Endodermal cell (in vitro differentiated cells): ENCODE measurements around the gene AQP1. TPM values are rescaled to one million over a fixed set of nuclear protein-coding genes. Genes with fewer than 3 reads are reported as not detected.
A peak's percentile ranks its signal among the peaks of the same experiment; 100 is the strongest.

Experiments
- DNase-seq: peaks from one replicate; pipeline ENCODE4 v3.0.0-alpha.2; 2017
- H3K27ac ChIP-seq: 2 replicates; pipeline ENCODE4 v1.5.1; 2013; ENCODE audit warnings: mild to moderate bottlenecking, low read depth, low read length, moderate library complexity
- H3K27me3 ChIP-seq: 2 replicates; pipeline ENCODE4 v1.6.1; 2013; ENCODE audit warnings: mild to moderate bottlenecking, low read length, moderate library complexity; ENCODE audit not compliant: insufficient read depth, control insufficient read depth, poor library complexity, severe bottlenecking
- H3K36me3 ChIP-seq: 2 replicates; pipeline ENCODE4 v1.7.0; 2013; ENCODE audit warnings: mild to moderate bottlenecking, low read length, moderate library complexity; ENCODE audit not compliant: control insufficient read depth, insufficient read depth
- H3K4me1 ChIP-seq: one replicate; pipeline ENCODE4 v1.7.0; 2013; ENCODE audit warnings: low read length; ENCODE audit not compliant: control insufficient read depth, insufficient read depth
- H3K4me3 ChIP-seq: 2 replicates; pipeline ENCODE4 v1.5.1; 2013; ENCODE audit warnings: mild to moderate bottlenecking, low read length, moderate library complexity
- H3K9ac ChIP-seq: 2 replicates; pipeline ENCODE4 v1.6.1; 2013; ENCODE audit warnings: mild to moderate bottlenecking, low read length, moderate library complexity; ENCODE audit not compliant: poor library complexity, severe bottlenecking; ENCODE audit errors: extremely low read depth
- H3K9me3 ChIP-seq: 2 replicates; pipeline ENCODE4 v1.6.1; 2013; ENCODE audit warnings: mild to moderate bottlenecking, low read length, moderate library complexity; ENCODE audit not compliant: control insufficient read depth
- H3K27ac Mint-ChIP-seq: 2 replicates; pipeline ENCODE4 v1.8.0; 2020; ENCODE audit warnings: mixed read lengths
- H3K27me3 Mint-ChIP-seq: 2 replicates; pipeline ENCODE4 v1.8.0; 2021; ENCODE audit warnings: mild to moderate bottlenecking, mixed read lengths; ENCODE audit not compliant: insufficient read depth
- H3K36me3 Mint-ChIP-seq: 2 replicates; pipeline ENCODE4 v1.8.0; 2020; ENCODE audit warnings: low read depth, mixed read lengths
- H3K4me1 Mint-ChIP-seq: 2 replicates; pipeline ENCODE4 v1.8.0; 2020; ENCODE audit warnings: mixed read lengths
- H3K4me3 Mint-ChIP-seq: 2 replicates; pipeline ENCODE4 v1.8.0; 2020; ENCODE audit warnings: mild to moderate bottlenecking, moderate library complexity, mixed read lengths
- H3K9me3 Mint-ChIP-seq: 2 replicates; pipeline ENCODE4 v1.8.0; 2020; ENCODE audit warnings: mild to moderate bottlenecking, mixed read lengths
- WGBS, 2 experiments: methylation state at CpG; one replicate each; pipeline versions ENCODE4 v1.1.5 to v1.1.7; 2013; ENCODE audit warnings: missing lambda C conversion rate in 2 of 2, mixed read lengths in 1 of 2; ENCODE audit not compliant: insufficient coverage in 1 of 2, insufficient read length in 1 of 2; 5-methylcytosine and 5-hydroxymethylcytosine counted together
- total RNA-seq, 2 donors: library from RNA; stranded (reverse); fragmentation: NEBNext Ultra II Directional in 1 of 2; extraction: Animal tissue kit (Norgen Biotek cat#: 25700) in 1 of 2; gene quantifications; 2 replicates in 1 of 2; 3 replicates in 1 of 2; pipeline ENCODE4 v1.2.1, GENCODE V29; 2021
- TF ChIP-seq, protein P1 (sequence below): fragments of 200-600 bp; sonication (generic); conservative IDR thresholded peaks from 2 replicates; pipeline ENCODE4 v1.5.0; 2021; ENCODE audit warnings: antibody characterized with exemption, mild to moderate bottlenecking

The AQP1 gene
- total RNA-seq, 2 donors from 2014 or later = 0.26 to 0.91 TPM

DNA sequence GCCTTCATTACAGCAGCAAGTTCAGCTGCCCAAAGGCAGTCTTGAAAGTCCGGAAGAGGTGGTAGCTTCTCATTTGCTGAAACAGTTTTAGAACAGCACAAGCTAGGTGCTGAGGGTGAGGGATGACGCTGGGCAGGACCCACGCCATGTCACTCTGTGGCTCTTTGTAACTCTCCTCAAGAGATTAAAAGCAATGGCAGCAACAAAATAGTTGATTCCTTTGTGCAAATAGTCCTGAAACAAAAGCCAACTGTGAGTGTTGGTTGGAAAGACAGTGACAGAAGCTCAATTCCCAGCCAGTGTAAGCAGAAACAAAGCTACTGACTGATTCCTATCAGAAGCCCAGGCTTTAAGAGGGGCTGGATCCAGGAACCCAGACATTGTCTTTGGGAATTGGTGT is 47.6 kb upstream of the AQP1 start:
- H3K27ac Mint-ChIP-seq = peak overlapping the region; percentile 74
- 91 to 97% methylated on average over 3 of the region's 3 CpGs for WGBS, 2 experiments

DNA sequence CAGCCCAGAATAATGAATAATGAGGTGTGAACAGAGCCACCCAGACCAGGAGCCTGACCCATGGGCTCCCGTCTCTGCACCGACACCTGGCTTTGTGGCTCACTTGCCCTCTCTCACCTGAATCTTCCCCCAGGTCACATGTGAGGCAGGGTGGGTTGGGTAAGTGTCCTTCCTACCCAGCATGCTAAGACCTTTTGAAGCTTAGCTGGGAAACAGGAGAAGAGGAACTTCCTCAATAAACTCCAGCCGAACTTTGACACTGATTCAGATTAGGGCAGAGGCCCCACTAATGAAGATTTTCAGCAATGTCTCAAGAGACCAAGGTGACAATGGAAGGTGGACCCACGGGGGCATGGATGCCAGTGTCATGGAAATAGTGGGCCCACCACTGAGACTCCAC is 46.6 kb upstream of the AQP1 start:
- Histone ChIP-seq H3K4me1 (peaks cover 7% of the 10 kb centered on the region), H3K27ac (no peak overlapping the region), H3K27me3 (no peaks in the 10 kb centered on the region), H3K36me3 (no peaks in the 10 kb centered on the region), H3K4me3 (no peak overlapping the region), H3K9ac (no peak overlapping the region), H3K9me3 (no peaks in the 10 kb centered on the region)
- H3K36me3 Mint-ChIP-seq = no peaks in the 10 kb centered on the region
- H3K9me3 Mint-ChIP-seq = no peaks in the 10 kb centered on the region
- H3K4me1 Mint-ChIP-seq = peaks cover 19% of the 10 kb centered on the region
- H3K27ac Mint-ChIP-seq = no peak overlapping the region
- no peak for DNase-seq
- 98 to 100% methylated on average over 4 of the region's 4 CpGs for WGBS, 2 experiments
- no peaks in the 10 kb centered on the region for H3K27me3 Mint-ChIP-seq
- no peak overlapping the region for H3K4me3 Mint-ChIP-seq
- TF ChIP-seq, protein P1, sequence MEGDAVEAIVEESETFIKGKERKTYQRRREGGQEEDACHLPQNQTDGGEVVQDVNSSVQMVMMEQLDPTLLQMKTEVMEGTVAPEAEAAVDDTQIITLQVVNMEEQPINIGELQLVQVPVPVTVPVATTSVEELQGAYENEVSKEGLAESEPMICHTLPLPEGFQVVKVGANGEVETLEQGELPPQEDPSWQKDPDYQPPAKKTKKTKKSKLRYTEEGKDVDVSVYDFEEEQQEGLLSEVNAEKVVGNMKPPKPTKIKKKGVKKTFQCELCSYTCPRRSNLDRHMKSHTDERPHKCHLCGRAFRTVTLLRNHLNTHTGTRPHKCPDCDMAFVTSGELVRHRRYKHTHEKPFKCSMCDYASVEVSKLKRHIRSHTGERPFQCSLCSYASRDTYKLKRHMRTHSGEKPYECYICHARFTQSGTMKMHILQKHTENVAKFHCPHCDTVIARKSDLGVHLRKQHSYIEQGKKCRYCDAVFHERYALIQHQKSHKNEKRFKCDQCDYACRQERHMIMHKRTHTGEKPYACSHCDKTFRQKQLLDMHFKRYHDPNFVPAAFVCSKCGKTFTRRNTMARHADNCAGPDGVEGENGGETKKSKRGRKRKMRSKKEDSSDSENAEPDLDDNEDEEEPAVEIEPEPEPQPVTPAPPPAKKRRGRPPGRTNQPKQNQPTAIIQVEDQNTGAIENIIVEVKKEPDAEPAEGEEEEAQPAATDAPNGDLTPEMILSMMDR = no peak

More for the DNA sequence above, 47.6 kb upstream of the AQP1 start:
- Histone ChIP-seq H3K36me3 (no peaks in the 10 kb centered on the region), H3K4me1 (peaks cover 7% of the 10 kb centered on the region), H3K9me3 (no peaks in the 10 kb centered on the region), H3K9ac (no peak overlapping the region), H3K27me3 (no peaks in the 10 kb centered on the region), H3K27ac (no peak overlapping the region), H3K4me3 (no peak overlapping the region)
- Mint-ChIP-seq H3K36me3 (no peaks in the 10 kb centered on the region), H3K9me3 (no peaks in the 10 kb centered on the region), H3K4me1 (peaks cover 19% of the 10 kb centered on the region), H3K27me3 (no peaks in the 10 kb centered on the region), H3K4me3 (no peak overlapping the region)
- no peak for DNase-seq
- TF ChIP-seq, protein P1 = no peak

DNA sequence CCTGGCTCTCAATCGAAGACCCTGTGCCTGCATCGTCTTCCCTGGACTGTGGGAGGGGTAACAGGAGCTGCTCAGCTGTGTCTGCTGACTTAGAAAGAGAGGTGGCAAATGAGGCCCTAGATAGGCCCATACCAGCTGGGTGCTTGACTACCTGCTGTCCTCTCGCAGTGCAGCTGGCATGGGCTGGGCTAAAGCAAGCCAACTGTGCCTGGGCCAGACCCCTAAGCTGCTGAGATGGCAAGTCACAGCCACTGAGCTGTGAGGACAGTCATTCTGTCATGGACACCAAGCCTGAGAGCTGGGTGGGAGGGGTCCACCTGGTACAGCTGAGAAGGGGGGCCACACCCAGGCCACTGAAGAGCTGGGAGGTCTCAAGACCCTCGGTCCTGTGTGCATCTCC is 45.8 kb upstream of the AQP1 start:
- no peak overlapping the region for H3K27ac ChIP-seq
- H3K27me3 Mint-ChIP-seq = no peaks in the 10 kb centered on the region
- H3K27me3 ChIP-seq = no peaks in the 10 kb centered on the region
- 91 to 95% methylated on average over 4 of the region's 4 CpGs for WGBS, 2 experiments
- no peak overlapping the region for H3K27ac Mint-ChIP-seq
- no peaks in the 10 kb centered on the region for H3K36me3 Mint-ChIP-seq
- no peaks in the 10 kb centered on the region for H3K9me3 Mint-ChIP-seq
- no peak overlapping the region for H3K4me3 Mint-ChIP-seq
- DNase-seq = no peak
- H3K4me1 ChIP-seq = peaks cover 7% of the 10 kb centered on the region
- H3K4me3 ChIP-seq = no peak overlapping the region
- no peaks in the 10 kb centered on the region for H3K9me3 ChIP-seq
- peaks cover 19% of the 10 kb centered on the region for H3K4me1 Mint-ChIP-seq
- TF ChIP-seq, protein P1 = no peak
- no peaks in the 10 kb centered on the region for H3K36me3 ChIP-seq
- H3K9ac ChIP-seq = no peak overlapping the region
